Forelimb muscle (tissue), 1 donor: Measurements from ENCODE around the gene ANKRD11. TPM values are rescaled to one million over a fixed set of nuclear protein-coding genes. Genes with fewer than 3 reads are reported as not detected.
A peak's percentile ranks its signal among the peaks of the same experiment; 100 is the strongest.

ENCODE experiments used
- DNase-seq: peaks from one replicate; pipeline ENCODE4 v3.0.0-alpha.2; 2013; ENCODE audit warnings: low read depth
- polyA plus RNA-seq: library from polyadenylated mRNA; unstranded; fragments of 120-200 nt; gene quantifications from one replicate; pipeline ENCODE4 v1.2.1, GENCODE V29; 2013; ENCODE audit not compliant: insufficient read length

The ANKRD11 gene
- polyA plus RNA-seq, 1 donor: 55.7 TPM

- no peak for DNase-seq
Observed at GRCh38 chr16:89507214-89507833, 17.0 kb upstream of the ANKRD11 start.

- no peak for DNase-seq
Observed at GRCh38 chr16:89506791-89507191, 16.4 kb upstream of the ANKRD11 start.

GRCh38 chr16:89506113-89506504 is 15.7 kb upstream of the ANKRD11 start:
- no peak for DNase-seq

GRCh38 chr16:89505204-89506112 is 15.1 kb upstream of the ANKRD11 start:
- DNase-seq: no peak

GRCh38 chr16:89504091-89504490 is 13.7 kb upstream of the ANKRD11 start:
- DNase-seq: no peak

GRCh38 chr16:89502081-89502843 is 11.9 kb upstream of the ANKRD11 start:
- DNase-seq: no peak

GRCh38 chr16:89499767-89500166 is 9.4 kb upstream of the ANKRD11 start:
- no peak for DNase-seq

GRCh38 chr16:89498839-89499238 is 8.5 kb upstream of the ANKRD11 start:
- DNase-seq: no peak

- no peak for DNase-seq
Observed at GRCh38 chr16:89495121-89495520, 4.8 kb upstream of the ANKRD11 start.

GRCh38 chr16:89493776-89494175 is 3.4 kb upstream of the ANKRD11 start:
- DNase-seq: no peak

GRCh38 chr16:89491974-89492687 is 1.8 kb upstream of the ANKRD11 start:
- no peak for DNase-seq

GRCh38 chr16:89491238-89491869 is 993 bp upstream of the ANKRD11 start:
- DNase-seq: no peak

GRCh38 chr16:89489898-89490438 is 393 bp downstream of the ANKRD11 start:
- DNase-seq: no peak

- DNase-seq: peak; percentile 84
Observed at GRCh38 chr16:89489040-89489897, 1.1 kb downstream of the ANKRD11 start.

GRCh38 chr16:89485701-89486246 is 4.6 kb downstream of the ANKRD11 start:
- no peak for DNase-seq

- DNase-seq: no peak
Observed at GRCh38 chr16:89484923-89485679, 5.3 kb downstream of the ANKRD11 start.

GRCh38 chr16:89484041-89484501 is 6.3 kb downstream of the ANKRD11 start:
- no peak for DNase-seq

- no peak for DNase-seq
Observed at GRCh38 chr16:89482817-89483205, 7.5 kb downstream of the ANKRD11 start.
